ENCODE results near the gene ZNF24.

ZNF24 gene

GRCh38 chr18:35289727-35290093 is 54.5 kb downstream of the ZNF24 start:
- DNase-seq (ENCODE audit: low read depth), result no peak
- H3K4me3 ChIP-seq (ENCODE audit: control insufficient read depth, low read depth, low read length), result peak overlapping the region; percentile 80
- TF ChIP-seq CTCF (IDR thresholded peaks at IDR 0.05; ENCODE audit: control insufficient read depth, insufficient read depth, low read depth, low read length, missing control alignments), result no peak

- TF ChIP-seq CTCF (IDR thresholded peaks at IDR 0.05; ENCODE audit: control insufficient read depth, insufficient read depth, low read depth, low read length, missing control alignments), result no peak
- peak overlapping the region; percentile 80 for H3K4me3 ChIP-seq (ENCODE audit: control insufficient read depth, low read depth, low read length)
- no peak for DNase-seq (ENCODE audit: low read depth)
These were observed 54.9 kb downstream of the ZNF24 start for GRCh38 chr18:35289293-35289692.

- no peak for DNase-seq (ENCODE audit: low read depth)
- no peak for TF ChIP-seq CTCF (IDR thresholded peaks at IDR 0.05; ENCODE audit: control insufficient read depth, insufficient read depth, low read depth, low read length, missing control alignments)
- no peak overlapping the region for H3K4me3 ChIP-seq (ENCODE audit: control insufficient read depth, low read depth, low read length)
These were observed 59.4 kb downstream of the ZNF24 start for GRCh38 chr18:35284841-35285240.

GRCh38 chr18:35283923-35284794 is 60.1 kb downstream of the ZNF24 start:
- no peak overlapping the region for H3K4me3 ChIP-seq (ENCODE audit: control insufficient read depth, low read depth, low read length)
- no peak for TF ChIP-seq CTCF (IDR thresholded peaks at IDR 0.05; ENCODE audit: control insufficient read depth, insufficient read depth, low read depth, low read length, missing control alignments)
- no peak for DNase-seq (ENCODE audit: low read depth)

- no peak for TF ChIP-seq CTCF (IDR thresholded peaks at IDR 0.05; ENCODE audit: control insufficient read depth, insufficient read depth, low read depth, low read length, missing control alignments)
- DNase-seq (ENCODE audit: low read depth), result peak; percentile 57
- H3K4me3 ChIP-seq (ENCODE audit: control insufficient read depth, low read depth, low read length), result no peak overlapping the region
These were observed 61.9 kb downstream of the ZNF24 start for GRCh38 chr18:35282353-35282752.
